ENCODE results near the gene INPP5E.

DNA sequence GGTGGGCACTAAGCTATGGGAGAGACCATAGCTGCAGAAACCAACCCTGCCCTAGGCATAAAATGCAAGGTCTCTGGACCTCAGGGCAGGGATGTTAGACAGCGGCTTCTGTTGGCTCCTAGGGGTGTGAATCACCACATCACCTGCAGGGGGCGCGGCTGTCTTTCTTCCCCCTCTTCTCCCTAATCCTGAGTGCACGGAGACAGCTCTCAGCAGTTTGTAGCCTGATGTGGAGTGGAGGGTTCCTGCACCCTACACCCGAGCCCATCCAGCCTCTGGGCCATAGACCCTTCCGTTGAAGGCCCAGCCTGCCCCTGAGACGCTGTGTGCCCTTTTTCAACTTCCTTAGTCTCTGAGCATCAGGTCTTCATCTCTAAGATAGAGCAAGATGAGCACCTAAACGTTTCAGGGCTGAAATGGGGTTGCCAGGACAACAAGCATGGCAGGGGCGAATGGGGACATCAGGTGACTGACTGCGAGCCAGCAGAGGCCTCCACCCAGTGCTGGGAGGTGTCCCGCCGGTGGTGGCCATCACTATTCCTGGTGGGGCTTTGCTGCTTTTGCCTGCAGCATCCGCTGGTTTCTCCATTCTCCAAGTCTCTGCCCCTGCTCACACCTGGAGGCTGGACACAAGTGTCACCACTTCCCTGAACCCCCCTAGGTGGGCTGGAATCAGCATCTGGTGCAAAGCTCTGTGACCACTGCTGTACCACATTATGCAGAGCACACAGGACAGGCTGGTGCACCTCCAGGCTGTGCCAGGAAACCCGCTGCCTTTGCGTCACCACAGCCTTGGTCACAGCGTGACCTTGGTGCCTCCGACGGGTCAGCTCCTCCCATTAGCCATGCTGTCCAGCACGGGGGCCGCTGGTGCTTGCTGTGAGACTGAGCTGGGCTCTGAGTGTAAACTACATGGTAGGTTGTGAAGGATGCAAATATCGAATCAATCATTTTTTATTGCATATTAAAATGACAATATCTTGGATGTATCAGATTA, 45.7 kb upstream of the INPP5E start:
- TF ChIP-seq, protein P1, sequence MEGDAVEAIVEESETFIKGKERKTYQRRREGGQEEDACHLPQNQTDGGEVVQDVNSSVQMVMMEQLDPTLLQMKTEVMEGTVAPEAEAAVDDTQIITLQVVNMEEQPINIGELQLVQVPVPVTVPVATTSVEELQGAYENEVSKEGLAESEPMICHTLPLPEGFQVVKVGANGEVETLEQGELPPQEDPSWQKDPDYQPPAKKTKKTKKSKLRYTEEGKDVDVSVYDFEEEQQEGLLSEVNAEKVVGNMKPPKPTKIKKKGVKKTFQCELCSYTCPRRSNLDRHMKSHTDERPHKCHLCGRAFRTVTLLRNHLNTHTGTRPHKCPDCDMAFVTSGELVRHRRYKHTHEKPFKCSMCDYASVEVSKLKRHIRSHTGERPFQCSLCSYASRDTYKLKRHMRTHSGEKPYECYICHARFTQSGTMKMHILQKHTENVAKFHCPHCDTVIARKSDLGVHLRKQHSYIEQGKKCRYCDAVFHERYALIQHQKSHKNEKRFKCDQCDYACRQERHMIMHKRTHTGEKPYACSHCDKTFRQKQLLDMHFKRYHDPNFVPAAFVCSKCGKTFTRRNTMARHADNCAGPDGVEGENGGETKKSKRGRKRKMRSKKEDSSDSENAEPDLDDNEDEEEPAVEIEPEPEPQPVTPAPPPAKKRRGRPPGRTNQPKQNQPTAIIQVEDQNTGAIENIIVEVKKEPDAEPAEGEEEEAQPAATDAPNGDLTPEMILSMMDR (IDR thresholded peaks at IDR 0.05): peak in 1 of 3 donors; percentile 77
- no peak for TF ChIP-seq POLR2A (IDR thresholded peaks at IDR 0.05)

Data from lower leg skin (tissue), 3 donors.